Body of pancreas (tissue), 4 donors: ENCODE measurements around the gene BTK. TPM values are rescaled to one million over a fixed set of nuclear protein-coding genes. Genes with fewer than 3 reads are reported as not detected.

ENCODE experiments used
- ATAC-seq: fragments of 150-250 bp; one replicate; pipeline ENCODE4 v1.9.1; 2016
- DNase-seq, 4 donors: peaks; one replicate each; pipeline ENCODE4 v3.0.0-alpha.2; 2019
- H3K27ac ChIP-seq, 4 donors: fragments of 200-600 bp; sonication (generic); 1 replicate in 3 of 4; 2 replicates in 1 of 4; pipeline versions ENCODE4 v1.5.1 to v1.6.1; 2016 to 2019; ENCODE audit warnings: mild to moderate bottlenecking in 1 of 4, mixed read lengths in 1 of 4, moderate library complexity in 1 of 4
- H3K27me3 ChIP-seq, 2 donors: fragments of 200-600 bp; sonication (generic); one replicate each; pipeline ENCODE4 v1.6.0; 2016; ENCODE audit warnings: mild to moderate bottlenecking in 1 of 2
- H3K36me3 ChIP-seq, 2 donors: fragments of 200-600 bp; sonication (generic); replicated peaks in 1 of 2; 2 replicates each; pipeline ENCODE4 v1.5.1; 2016; ENCODE audit warnings: low read depth in 2 of 2; ENCODE audit not compliant: insufficient read depth in 1 of 2
- H3K4me1 ChIP-seq: fragments of 200-600 bp; sonication (generic); one replicate; pipeline ENCODE4 v1.6.0; 2016
- H3K4me3 ChIP-seq, 2 donors: fragments of 200-600 bp; sonication (generic); 1 replicate in 1 of 2; 2 replicates in 1 of 2; pipeline ENCODE4 v1.5.1; 2016 to 2019
- H3K9me3 ChIP-seq, 3 donors: fragments of 200-600 bp; sonication (generic); 1 replicate in 2 of 3; 2 replicates in 1 of 3; pipeline ENCODE4 v1.5.1; 2016
- POLR2A ChIP-seq, 3 donors: fragments of 450-650 bp; IDR thresholded peaks; one replicate each; pipeline ENCODE4 v1.6.1; 2016; ENCODE audit warnings: antibody characterized with exemption in 3 of 3, mild to moderate bottlenecking in 2 of 3
- WGBS, 2 donors: methylation state at CpG; one replicate each; pipeline ENCODE4 v1.1.5; 2017; 5-methylcytosine and 5-hydroxymethylcytosine counted together
- intact Hi-C: fragments of 100-400 bp; cut with DNase I; formaldehyde crosslinking; loops from one replicate; pipeline ENCODE4 v1.15.1; 2023
- total RNA-seq, 2 donors: library from RNA; depleted of rRNA; stranded (reverse); fragments of >200 nt; gene quantifications; one replicate each; pipeline ENCODE4 v1.1.0, GENCODE V29; 2016
- TF ChIP-seq, protein P1 (sequence below), 7 experiments: fragments of 450-650 bp in 4 of 7; fragments of 200-600 bp in 3 of 7; sonication (generic) in 3 of 7; IDR thresholded peaks; one replicate each; pipeline ENCODE4 v1.5.1; 2016 to 2019; ENCODE audit warnings: antibody characterized with exemption in 7 of 7

BTK gene
- total RNA-seq, 2 donors from 2014 or later, result 2.6 to 4.0 TPM

DNA sequence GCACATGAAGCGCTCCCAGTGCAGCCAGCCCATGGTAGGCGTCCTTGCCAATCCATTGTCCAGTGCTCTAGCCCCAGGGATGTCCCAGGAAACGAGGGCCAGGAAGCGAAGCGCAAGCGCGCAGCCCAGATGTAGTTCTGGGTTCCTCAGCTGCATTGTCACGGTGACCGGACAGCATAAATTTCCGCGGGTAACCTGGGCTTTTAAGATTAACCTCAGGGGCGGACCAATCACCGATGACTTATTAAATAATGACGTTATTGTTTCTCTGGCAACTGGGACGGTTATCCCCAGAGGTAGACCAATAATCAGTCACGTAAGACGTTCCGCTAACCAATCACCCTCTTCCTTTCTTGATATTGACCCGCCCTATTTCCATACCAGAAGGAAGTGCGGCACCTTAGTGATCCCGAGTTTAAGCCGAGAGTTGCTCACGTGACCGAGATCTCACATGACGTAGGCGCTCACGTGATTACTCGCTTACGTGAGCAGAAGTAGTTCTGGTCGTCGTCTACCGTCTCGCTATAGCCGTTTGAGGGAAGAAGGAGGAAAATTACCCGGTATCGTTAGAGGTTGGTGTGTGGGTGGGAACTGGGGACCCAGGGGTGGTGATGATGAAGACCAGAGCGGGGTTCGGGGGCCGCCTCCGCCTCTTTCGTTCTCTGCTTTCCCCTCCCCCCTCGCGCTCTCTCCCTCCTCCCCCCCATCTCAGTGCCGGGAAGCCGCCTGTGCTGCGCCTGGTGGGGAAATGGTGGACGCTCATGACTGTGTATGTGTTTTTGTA, 21.9 kb upstream of the BTK start, which contains the start of the genes GLA and HNRNPH2:
Gene GLA, minus strand, starts transcription at position 178 of the 784 bp plus-strand sequence. Its CDS starts 22 bp downstream, at position 156.
Gene HNRNPH2, plus strand, starts transcription at position 475 of the 784 bp plus-strand sequence. CDS start 3,767 bp downstream, outside the sequence.
- Histone ChIP-seq H3K9me3 (no peaks in the 10 kb centered on the region), H3K36me3 (no peaks in the 10 kb centered on the region), H3K4me3 (peak within 1 kb of the TSS in 1 of 2 donors; percentile 50), H3K27ac (peak within 1 kb of the TSS; percentile 83 to 94 (median 93)), H3K4me1 (peaks cover 7% of the 10 kb centered on the region), H3K27me3 (no peaks in the 10 kb centered on the region)
- peak; percentile 92 to 97 (median 94) for DNase-seq
- peak; percentile 99 for ATAC-seq
- WGBS, 2 donors, result 0% methylated on average over 12 to 45 of the region's 47 CpGs
- peak; percentile 70 to 96 (median 91) for TF ChIP-seq POLR2A (IDR thresholded peaks at IDR 0.05)
- TF ChIP-seq, protein P1, sequence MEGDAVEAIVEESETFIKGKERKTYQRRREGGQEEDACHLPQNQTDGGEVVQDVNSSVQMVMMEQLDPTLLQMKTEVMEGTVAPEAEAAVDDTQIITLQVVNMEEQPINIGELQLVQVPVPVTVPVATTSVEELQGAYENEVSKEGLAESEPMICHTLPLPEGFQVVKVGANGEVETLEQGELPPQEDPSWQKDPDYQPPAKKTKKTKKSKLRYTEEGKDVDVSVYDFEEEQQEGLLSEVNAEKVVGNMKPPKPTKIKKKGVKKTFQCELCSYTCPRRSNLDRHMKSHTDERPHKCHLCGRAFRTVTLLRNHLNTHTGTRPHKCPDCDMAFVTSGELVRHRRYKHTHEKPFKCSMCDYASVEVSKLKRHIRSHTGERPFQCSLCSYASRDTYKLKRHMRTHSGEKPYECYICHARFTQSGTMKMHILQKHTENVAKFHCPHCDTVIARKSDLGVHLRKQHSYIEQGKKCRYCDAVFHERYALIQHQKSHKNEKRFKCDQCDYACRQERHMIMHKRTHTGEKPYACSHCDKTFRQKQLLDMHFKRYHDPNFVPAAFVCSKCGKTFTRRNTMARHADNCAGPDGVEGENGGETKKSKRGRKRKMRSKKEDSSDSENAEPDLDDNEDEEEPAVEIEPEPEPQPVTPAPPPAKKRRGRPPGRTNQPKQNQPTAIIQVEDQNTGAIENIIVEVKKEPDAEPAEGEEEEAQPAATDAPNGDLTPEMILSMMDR (IDR thresholded peaks at IDR 0.05), result peak in 2 of 7 experiments; percentile 39 to 40
- intact Hi-C loops, result no loop called here

DNA sequence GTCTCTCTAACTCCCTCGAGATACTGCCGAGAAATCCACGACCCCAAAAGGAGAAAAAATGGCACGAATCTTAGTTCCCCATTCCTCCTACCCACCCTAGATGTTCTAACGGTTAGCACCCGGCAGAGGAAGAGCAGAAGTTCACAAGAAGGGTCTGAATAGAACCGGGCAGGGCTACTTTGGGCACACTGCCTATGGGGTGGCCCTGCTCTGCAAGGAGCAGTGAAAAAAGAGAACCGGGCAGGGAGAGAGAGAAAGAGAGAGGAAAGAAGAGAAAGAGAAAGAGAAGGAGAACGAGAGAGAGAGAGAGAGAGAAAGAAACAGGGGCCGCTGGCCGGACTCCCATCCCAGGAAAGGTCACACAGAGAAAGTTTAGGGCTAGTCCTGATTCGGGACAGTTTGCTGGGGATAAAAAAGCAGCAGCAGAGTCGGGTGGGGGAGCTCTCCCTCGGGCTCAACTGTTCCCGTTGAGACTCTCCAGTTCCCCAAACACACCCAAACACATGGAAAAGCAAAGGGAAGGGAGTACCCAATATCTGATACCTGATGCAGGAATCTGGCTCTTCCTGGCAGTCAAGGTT, 21.3 kb upstream of the BTK start:
- peak overlapping the region in 1 of 2 donors; percentile 50 for H3K4me3 ChIP-seq
- no peak for ATAC-seq
- no peak for TF ChIP-seq POLR2A (IDR thresholded peaks at IDR 0.05)
- TF ChIP-seq, protein P1 (IDR thresholded peaks at IDR 0.05), result no peak
- no peaks in the 10 kb centered on the region for H3K36me3 ChIP-seq
- H3K27me3 ChIP-seq, result no peaks in the 10 kb centered on the region
- DNase-seq, result no peak
- no peaks in the 10 kb centered on the region for H3K9me3 ChIP-seq
- H3K4me1 ChIP-seq, result peaks cover 7% of the 10 kb centered on the region
- WGBS, 2 donors, result 0 to 1% methylated on average over 11 to 14 of the region's 15 CpGs
- intact Hi-C loops, result no loop called here
- H3K27ac ChIP-seq, result peak overlapping the region; percentile 53 to 94 (median 78)

DNA sequence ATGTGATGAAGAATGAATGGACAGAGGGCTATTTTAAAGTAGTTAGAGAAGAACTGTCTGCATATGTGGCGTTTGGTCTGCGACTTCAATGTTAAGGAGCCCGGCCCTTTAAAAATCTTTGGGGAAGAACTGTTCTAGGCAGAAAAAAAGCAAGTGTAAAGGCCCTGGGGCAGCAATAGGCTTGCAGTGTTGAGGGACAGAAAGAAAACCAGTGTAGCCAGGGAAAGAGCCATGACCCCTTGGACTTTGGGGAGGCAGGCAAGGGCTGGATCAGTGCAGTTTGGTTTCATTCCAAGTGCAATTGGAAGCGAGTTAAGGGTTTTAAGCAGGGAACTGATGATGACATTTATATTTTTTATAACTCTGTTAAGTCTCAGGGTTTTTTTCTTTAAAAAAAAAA, 13.8 kb upstream of the BTK start:
- no peaks in the 10 kb centered on the region for H3K27me3 ChIP-seq
- TF ChIP-seq POLR2A (IDR thresholded peaks at IDR 0.05), result no peak
- TF ChIP-seq, protein P1 (IDR thresholded peaks at IDR 0.05), result no peak
- H3K27ac ChIP-seq, result no peak overlapping the region
- ATAC-seq (no peak), DNase-seq (no peak)
- intact Hi-C loops, result no loop called here
- H3K36me3 ChIP-seq, result no peaks in the 10 kb centered on the region
- H3K9me3 ChIP-seq, result no peaks in the 10 kb centered on the region
- WGBS, 2 donors, result 90 to 92% methylated on average over 4 of the region's 4 CpGs
- no peak overlapping the region for H3K4me3 ChIP-seq
- H3K4me1 ChIP-seq, result no peaks in the 10 kb centered on the region

DNA sequence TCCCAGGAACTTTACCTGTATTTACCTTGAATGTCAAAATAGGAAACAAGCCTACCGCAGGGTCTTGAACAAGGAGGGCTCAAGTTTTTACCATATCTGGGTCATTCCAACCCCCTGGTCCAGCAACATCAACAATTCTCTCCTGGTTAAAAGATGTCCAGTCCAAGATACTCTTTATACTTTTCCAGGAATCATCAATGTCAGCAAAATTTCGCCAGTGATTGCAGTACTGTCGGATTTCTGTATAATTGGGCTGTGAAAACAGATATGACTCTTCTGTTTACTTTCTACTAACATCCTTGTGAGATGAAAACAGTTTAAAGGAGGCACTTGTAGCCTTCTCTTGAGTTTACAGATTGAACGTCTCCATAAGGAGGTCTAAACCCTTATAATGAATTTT, 12.7 kb upstream of the BTK start:
- no peak for TF ChIP-seq POLR2A (IDR thresholded peaks at IDR 0.05)
- TF ChIP-seq, protein P1 (IDR thresholded peaks at IDR 0.05), result no peak
- H3K4me1 ChIP-seq, result no peaks in the 10 kb centered on the region
- intact Hi-C loops, result no loop called here
- no peak overlapping the region for H3K27ac ChIP-seq
- no peaks in the 10 kb centered on the region for H3K27me3 ChIP-seq
- 88 to 89% methylated on average over 4 of the region's 4 CpGs for WGBS, 2 donors
- DNase-seq (no peak), ATAC-seq (no peak)
- no peak overlapping the region for H3K4me3 ChIP-seq
- H3K9me3 ChIP-seq, result no peaks in the 10 kb centered on the region
- no peaks in the 10 kb centered on the region for H3K36me3 ChIP-seq
